Kidney epithelial cell (primary cell): ENCODE measurements around the gene KMT5B. TPM values are rescaled to one million over a fixed set of nuclear protein-coding genes. Genes with fewer than 3 reads are reported as not detected.
"Not testable (repeated sequence)": the region's sequence is repeated elsewhere in the genome, so short reads cannot be mapped to it uniquely, and the experiment has no call there.

ENCODE experiments used
- DNase-seq: peaks from one replicate; pipeline ENCODE4 v3.0.0-alpha.2; 2010; ENCODE audit warnings: low read depth
- H3K27me3 ChIP-seq: 2 replicates; pipeline ENCODE4 v1.6.0; 2011; ENCODE audit warnings: low read length; ENCODE audit not compliant: control insufficient read depth, insufficient read depth
- H3K36me3 ChIP-seq: 2 replicates; pipeline ENCODE4 v1.5.1; 2011; ENCODE audit warnings: low read length; ENCODE audit not compliant: control insufficient read depth, insufficient read depth
- H3K4me3 ChIP-seq: 2 replicates; pipeline ENCODE4 v1.5.1; 2011; ENCODE audit warnings: low read depth, mild to moderate bottlenecking, control low read depth, low read length
- total RNA-seq: library from RNA; depleted of rRNA; stranded (reverse); fragments of >200 nt; gene quantifications from 2 replicates; pipeline ENCODE4 v1.2.3, GENCODE V29; 2015
- TF ChIP-seq, protein P1 (sequence below): IDR thresholded peaks from 2 replicates; pipeline ENCODE4 v1.5.1; 2011; ENCODE audit warnings: mild to moderate bottlenecking, moderate library complexity, low read length, control low read depth, inconsistent platforms; ENCODE audit not compliant: insufficient read depth, poor library complexity, severe bottlenecking

The KMT5B gene
- total RNA-seq, 1 donor from 2014 or later = 25.7 TPM

- no peak for DNase-seq
- TF ChIP-seq, protein P1, sequence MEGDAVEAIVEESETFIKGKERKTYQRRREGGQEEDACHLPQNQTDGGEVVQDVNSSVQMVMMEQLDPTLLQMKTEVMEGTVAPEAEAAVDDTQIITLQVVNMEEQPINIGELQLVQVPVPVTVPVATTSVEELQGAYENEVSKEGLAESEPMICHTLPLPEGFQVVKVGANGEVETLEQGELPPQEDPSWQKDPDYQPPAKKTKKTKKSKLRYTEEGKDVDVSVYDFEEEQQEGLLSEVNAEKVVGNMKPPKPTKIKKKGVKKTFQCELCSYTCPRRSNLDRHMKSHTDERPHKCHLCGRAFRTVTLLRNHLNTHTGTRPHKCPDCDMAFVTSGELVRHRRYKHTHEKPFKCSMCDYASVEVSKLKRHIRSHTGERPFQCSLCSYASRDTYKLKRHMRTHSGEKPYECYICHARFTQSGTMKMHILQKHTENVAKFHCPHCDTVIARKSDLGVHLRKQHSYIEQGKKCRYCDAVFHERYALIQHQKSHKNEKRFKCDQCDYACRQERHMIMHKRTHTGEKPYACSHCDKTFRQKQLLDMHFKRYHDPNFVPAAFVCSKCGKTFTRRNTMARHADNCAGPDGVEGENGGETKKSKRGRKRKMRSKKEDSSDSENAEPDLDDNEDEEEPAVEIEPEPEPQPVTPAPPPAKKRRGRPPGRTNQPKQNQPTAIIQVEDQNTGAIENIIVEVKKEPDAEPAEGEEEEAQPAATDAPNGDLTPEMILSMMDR = no peak
- H3K27me3 ChIP-seq = no peaks in the 10 kb centered on the region
- H3K36me3 ChIP-seq = no peaks in the 10 kb centered on the region
- no peak overlapping the region for H3K4me3 ChIP-seq
Observed at GRCh38 chr11:68254421-68254820, 41.3 kb upstream of the KMT5B start.

DNA sequence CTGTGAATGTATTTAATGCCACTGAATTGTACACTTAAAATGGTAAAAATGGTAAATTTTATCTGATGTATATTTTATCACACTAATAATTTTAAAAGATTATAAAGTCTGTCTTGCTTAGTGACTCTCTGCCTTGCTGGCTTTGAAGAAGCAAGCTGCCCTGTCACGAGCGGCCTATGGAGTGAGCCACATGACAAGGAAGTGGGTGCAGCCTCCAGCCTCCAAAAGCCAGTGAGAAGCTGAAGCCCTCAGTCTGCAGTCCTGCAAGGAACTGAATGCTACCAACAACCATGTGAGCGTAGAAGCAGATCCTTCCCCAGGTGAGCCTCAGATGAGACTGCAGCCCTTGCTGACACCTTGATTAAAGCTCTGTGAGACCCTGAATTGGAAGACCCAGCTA is 38.7 kb upstream of the KMT5B start:
- TF ChIP-seq, protein P1 = no peak
- no peak overlapping the region for H3K4me3 ChIP-seq
- H3K27me3 ChIP-seq = no peaks in the 10 kb centered on the region
- no peak for DNase-seq
- H3K36me3 ChIP-seq = no peaks in the 10 kb centered on the region

DNA sequence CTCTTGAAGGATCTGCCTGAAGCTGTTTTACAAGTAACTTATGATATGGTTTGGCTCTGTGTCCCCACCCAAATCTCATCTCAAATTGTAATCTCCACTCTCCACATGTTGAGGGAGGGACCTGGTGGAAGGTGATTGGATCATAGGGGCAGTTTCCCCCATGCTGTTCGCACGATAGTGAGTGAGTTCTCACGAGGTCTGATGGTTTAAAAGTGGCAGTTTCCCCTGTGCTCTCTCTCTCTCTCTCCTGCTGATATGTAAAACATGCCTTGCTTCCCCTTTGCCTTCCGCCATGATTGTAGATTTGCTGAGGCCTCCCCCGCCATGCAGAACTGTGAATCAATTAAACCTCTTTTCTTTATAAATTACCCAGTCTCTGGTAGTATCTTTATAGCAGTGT is 31.8 kb upstream of the KMT5B start:
- not testable (repeated sequence) for H3K36me3 ChIP-seq, H3K27me3 ChIP-seq, H3K4me3 ChIP-seq, DNase-seq

DNA sequence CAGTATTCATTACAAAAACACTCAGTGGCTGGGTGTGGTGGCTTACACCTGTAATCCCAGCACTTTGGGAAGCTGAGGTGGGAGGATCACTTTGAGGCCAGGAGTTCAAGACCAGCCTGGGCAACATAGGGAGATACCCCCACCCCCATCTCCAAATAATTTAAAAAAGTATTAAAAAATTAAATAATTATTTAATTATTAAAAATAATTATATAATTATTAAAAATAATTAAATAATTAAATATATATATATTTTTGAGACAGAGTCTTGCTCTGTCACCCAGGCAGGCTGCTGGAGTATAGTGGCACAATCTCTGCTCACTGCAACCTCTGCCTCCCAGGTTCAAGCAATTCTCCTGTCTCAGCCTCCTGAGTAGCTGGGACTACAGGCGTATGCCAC is 30.8 kb upstream of the KMT5B start:
- not testable (repeated sequence) for H3K27me3 ChIP-seq, H3K4me3 ChIP-seq, H3K36me3 ChIP-seq, DNase-seq

GRCh38 chr11:68242616-68243015 is 29.5 kb upstream of the KMT5B start:
- no peaks in the 10 kb centered on the region for H3K36me3 ChIP-seq
- H3K4me3 ChIP-seq = no peak overlapping the region
- TF ChIP-seq, protein P1 = no peak
- no peaks in the 10 kb centered on the region for H3K27me3 ChIP-seq
- DNase-seq = no peak

DNA sequence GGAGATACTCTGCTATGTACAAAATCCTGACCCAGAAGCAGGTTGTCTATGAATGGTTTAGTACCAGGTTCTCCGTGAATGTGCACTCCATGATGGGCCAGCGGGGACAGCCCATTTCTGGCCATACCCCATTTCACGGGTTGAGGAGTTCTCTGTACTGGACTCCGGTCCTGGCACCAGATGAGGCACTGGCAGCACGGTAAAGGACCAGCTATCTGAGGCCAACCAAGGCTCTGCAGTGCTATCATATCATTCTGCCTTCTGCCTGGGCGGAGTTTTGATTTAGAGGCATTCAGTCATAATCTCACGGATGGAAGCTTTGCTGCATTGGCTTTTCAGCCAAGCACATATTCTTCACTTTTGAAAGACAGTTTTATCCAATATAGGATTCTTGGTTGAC is 18.5 kb upstream of the KMT5B start:
- no peak for DNase-seq
- no peaks in the 10 kb centered on the region for H3K27me3 ChIP-seq
- no peaks in the 10 kb centered on the region for H3K36me3 ChIP-seq
- no peak overlapping the region for H3K4me3 ChIP-seq
- TF ChIP-seq, protein P1 = no peak

- TF ChIP-seq, protein P1 = no peak
Observed at GRCh38 chr11:68229601-68230000, 16.5 kb upstream of the KMT5B start.

More at GRCh38 chr11:68229601-68230000, 16.5 kb upstream of the KMT5B start:
- no peaks in the 10 kb centered on the region for H3K27me3 ChIP-seq
- no peak overlapping the region for H3K4me3 ChIP-seq
- DNase-seq = no peak
- no peaks in the 10 kb centered on the region for H3K36me3 ChIP-seq
